Endothelial cell of umbilical vein (primary cell): Measurements from ENCODE around the gene MXD4.

ENCODE experiments used
- EZH2 ChIP-seq: IDR thresholded peaks from 2 replicates; pipeline ENCODE4 v1.6.1; 2012; ENCODE audit warnings: borderline replicate concordance, low read depth, mild to moderate bottlenecking, moderate library complexity, low read length, inconsistent platforms; ENCODE audit not compliant: severe bottlenecking
- FOS ChIP-seq: IDR thresholded peaks from 2 replicates; pipeline ENCODE4 v1.6.1; 2011; ENCODE audit warnings: mild to moderate bottlenecking, low read length, moderate library complexity, borderline replicate concordance; ENCODE audit not compliant: insufficient read depth
- TF ChIP-seq, protein P1 (sequence below), 2 donors: IDR thresholded peaks; 1 replicate in 1 of 2; 2 replicates in 1 of 2; pipeline ENCODE4 v1.5.1; 2011; ENCODE audit warnings: low read length in 2 of 2, mild to moderate bottlenecking in 2 of 2, moderate library complexity in 2 of 2, control low read depth in 1 of 2, inconsistent platforms in 1 of 2, low read depth in 1 of 2; ENCODE audit not compliant: insufficient read depth in 1 of 2; ENCODE audit errors: extremely low read depth in 1 of 2

DNA sequence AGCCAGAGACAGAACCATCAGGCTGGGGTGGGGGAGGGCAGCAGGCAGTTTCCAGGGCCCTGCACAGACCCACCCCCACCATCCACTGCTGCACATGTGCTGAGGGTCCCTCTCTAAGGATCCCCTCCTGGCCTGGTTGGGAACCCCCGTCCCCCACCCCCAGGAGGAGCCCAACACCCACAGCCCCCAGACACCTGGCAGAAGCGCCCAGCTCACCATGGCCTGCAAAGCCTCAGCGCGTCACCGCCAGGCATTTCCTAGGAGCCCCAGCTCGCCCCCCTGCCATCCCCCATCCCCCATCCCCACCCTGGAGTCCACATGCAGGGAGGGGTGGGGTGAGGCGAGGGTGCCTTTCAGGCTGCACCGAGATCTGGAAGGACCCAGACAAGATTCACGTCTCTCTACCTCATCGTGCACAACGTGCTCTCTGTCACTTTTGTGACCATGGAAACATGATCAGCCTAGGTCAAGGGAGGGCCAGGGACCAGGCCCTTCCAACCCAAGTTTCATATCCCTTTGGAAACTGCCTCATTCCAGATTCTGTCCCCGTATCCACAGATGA, 9.3 kb downstream of the MXD4 start:
- TF ChIP-seq EZH2 (no peak), FOS (no peak)
- TF ChIP-seq, protein P1, sequence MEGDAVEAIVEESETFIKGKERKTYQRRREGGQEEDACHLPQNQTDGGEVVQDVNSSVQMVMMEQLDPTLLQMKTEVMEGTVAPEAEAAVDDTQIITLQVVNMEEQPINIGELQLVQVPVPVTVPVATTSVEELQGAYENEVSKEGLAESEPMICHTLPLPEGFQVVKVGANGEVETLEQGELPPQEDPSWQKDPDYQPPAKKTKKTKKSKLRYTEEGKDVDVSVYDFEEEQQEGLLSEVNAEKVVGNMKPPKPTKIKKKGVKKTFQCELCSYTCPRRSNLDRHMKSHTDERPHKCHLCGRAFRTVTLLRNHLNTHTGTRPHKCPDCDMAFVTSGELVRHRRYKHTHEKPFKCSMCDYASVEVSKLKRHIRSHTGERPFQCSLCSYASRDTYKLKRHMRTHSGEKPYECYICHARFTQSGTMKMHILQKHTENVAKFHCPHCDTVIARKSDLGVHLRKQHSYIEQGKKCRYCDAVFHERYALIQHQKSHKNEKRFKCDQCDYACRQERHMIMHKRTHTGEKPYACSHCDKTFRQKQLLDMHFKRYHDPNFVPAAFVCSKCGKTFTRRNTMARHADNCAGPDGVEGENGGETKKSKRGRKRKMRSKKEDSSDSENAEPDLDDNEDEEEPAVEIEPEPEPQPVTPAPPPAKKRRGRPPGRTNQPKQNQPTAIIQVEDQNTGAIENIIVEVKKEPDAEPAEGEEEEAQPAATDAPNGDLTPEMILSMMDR (IDR thresholded peaks at IDR 0.05; ENCODE audit: extremely low read depth in 1 of 2, insufficient read depth in 1 of 2, low read depth in 1 of 2, low read length in 2 of 2): no peak
